ENCODE results near the gene RUFY4. TPM values are rescaled to one million over a fixed set of nuclear protein-coding genes. Genes with fewer than 3 reads are reported as not detected.

RUFY4 gene
- polyA plus RNA-seq, 1 donor (not counting 4 experiments of a cell fraction or from before 2014, with no cell fraction given): not detected

GRCh38 chr2:218020281-218020680, 48.8 kb upstream of the RUFY4 start:
- Histone ChIP-seq H4K20me1 (ENCODE audit: control insufficient read depth, extremely low read depth, insufficient read depth, low read length) (no peaks in the 10 kb centered on the region), H3K79me2 (ENCODE audit: control insufficient read depth, insufficient read depth, low read length) (no peaks in the 10 kb centered on the region), H3K9ac (ENCODE audit: control insufficient read depth, extremely low read depth, insufficient read depth, low read length) (no peak overlapping the region), H3K36me3 (ENCODE audit: control insufficient read depth in 2 of 2, extremely low read depth in 1 of 2, insufficient read depth in 2 of 2, low read length in 2 of 2) (no peaks in the 10 kb centered on the region), H3K27ac (ENCODE audit: control insufficient read depth, insufficient read depth, low read length) (no peak overlapping the region), H2AFZ (ENCODE audit: control insufficient read depth, low read length) (no peak overlapping the region), H3K4me1 (ENCODE audit: control insufficient read depth, extremely low read depth, insufficient read depth, low read length) (no peaks in the 10 kb centered on the region), H3K9me1 (ENCODE audit: control insufficient read depth, extremely low read depth, insufficient read depth, low read length) (no peaks in the 10 kb centered on the region), H3K9me3 (ENCODE audit: control insufficient read depth, low read depth, low read length) (no peaks in the 10 kb centered on the region), H3K27me3 (ENCODE audit: control insufficient read depth, extremely low read depth, insufficient read depth, low read length) (peaks cover 21% of the 10 kb centered on the region), H3K4me3 (ENCODE audit: control insufficient read depth in 2 of 3, extremely low read depth in 1 of 3, insufficient read depth in 2 of 3, low read depth in 1 of 3, low read length in 3 of 3) (no peak overlapping the region), H3K4me2 (ENCODE audit: control insufficient read depth, extremely low read depth, insufficient read depth, low read depth, low read length) (no peak overlapping the region)
- DNase-seq (ENCODE audit: low read depth, low spot score) (no peak), FAIRE-seq (no peak)
- dilution Hi-C loops (cut with MboI; ENCODE audit: extremely low pct_ligation_motif_present, low sequenced_read_pairs): no loop called here
- TF ChIP-seq CTCF (optimal IDR thresholded peaks at IDR 0.05 in 1 of 3, IDR thresholded peaks at IDR 0.05 in 1 of 3, conservative IDR thresholded peaks at IDR 0.05 in 1 of 3; ENCODE audit: extremely low read depth in 1 of 3, insufficient read depth in 2 of 3, low read length in 3 of 3) (no peak), EZH2 (IDR thresholded peaks at IDR 0.05; ENCODE audit: low read length) (no peak)

DNA sequence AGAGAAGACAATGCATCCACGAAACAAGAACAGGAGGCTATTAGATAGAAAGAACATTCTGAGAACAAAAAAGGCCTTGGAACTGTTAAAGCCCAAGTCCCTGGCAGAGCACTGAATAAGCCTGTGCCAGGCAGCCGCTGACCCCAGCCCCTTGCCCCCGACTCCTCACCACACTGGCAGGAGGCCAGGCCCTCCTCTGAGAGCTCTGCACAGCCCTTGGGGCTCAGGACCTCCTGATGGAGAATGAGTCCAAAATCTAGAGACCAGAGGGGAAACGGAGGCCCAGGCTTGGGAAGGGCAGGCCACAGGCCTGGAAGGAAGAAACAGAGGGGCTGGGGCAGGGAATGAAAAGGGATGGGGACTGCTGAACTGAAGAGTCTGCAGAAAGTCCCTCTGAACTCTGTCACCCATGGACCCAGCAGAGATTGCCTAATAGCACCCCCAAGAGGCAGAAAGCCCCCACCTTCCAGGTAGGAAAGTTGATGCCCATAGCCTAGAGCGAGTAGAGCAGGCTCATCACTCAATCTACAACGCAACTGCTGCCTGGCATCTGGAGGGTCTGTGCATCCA, 48.0 kb upstream of the RUFY4 start:
- TF ChIP-seq EZH2 (IDR thresholded peaks at IDR 0.05; ENCODE audit: low read length): no peak
- peak in 1 of 3 experiments; percentile 23 for TF ChIP-seq CTCF (optimal IDR thresholded peaks at IDR 0.05 in 1 of 3, IDR thresholded peaks at IDR 0.05 in 1 of 3, conservative IDR thresholded peaks at IDR 0.05 in 1 of 3; ENCODE audit: extremely low read depth in 1 of 3, insufficient read depth in 2 of 3, low read length in 3 of 3)
- dilution Hi-C loops (cut with MboI; ENCODE audit: extremely low pct_ligation_motif_present, low sequenced_read_pairs): no loop called here
- no peaks in the 10 kb centered on the region for H3K79me2 ChIP-seq (ENCODE audit: control insufficient read depth, insufficient read depth, low read length)
- H3K9me1 ChIP-seq (ENCODE audit: control insufficient read depth, extremely low read depth, insufficient read depth, low read length): no peaks in the 10 kb centered on the region
- no peak for FAIRE-seq
- peaks cover 21% of the 10 kb centered on the region for H3K27me3 ChIP-seq (ENCODE audit: control insufficient read depth, extremely low read depth, insufficient read depth, low read length)
- no peak overlapping the region for H3K4me2 ChIP-seq (ENCODE audit: control insufficient read depth, extremely low read depth, insufficient read depth, low read depth, low read length)
- no peaks in the 10 kb centered on the region for H3K36me3 ChIP-seq (ENCODE audit: control insufficient read depth in 2 of 2, extremely low read depth in 1 of 2, insufficient read depth in 2 of 2, low read length in 2 of 2)
- no peak for DNase-seq (ENCODE audit: low read depth, low spot score)
- H2AFZ ChIP-seq (ENCODE audit: control insufficient read depth, low read length): no peak overlapping the region
- H3K27ac ChIP-seq (ENCODE audit: control insufficient read depth, insufficient read depth, low read length): no peak overlapping the region
- H4K20me1 ChIP-seq (ENCODE audit: control insufficient read depth, extremely low read depth, insufficient read depth, low read length): no peaks in the 10 kb centered on the region
- H3K9ac ChIP-seq (ENCODE audit: control insufficient read depth, extremely low read depth, insufficient read depth, low read length): no peak overlapping the region
- no peaks in the 10 kb centered on the region for H3K9me3 ChIP-seq (ENCODE audit: control insufficient read depth, low read depth, low read length)
- H3K4me3 ChIP-seq (ENCODE audit: control insufficient read depth in 2 of 3, extremely low read depth in 1 of 3, insufficient read depth in 2 of 3, low read depth in 1 of 3, low read length in 3 of 3): no peak overlapping the region
- no peaks in the 10 kb centered on the region for H3K4me1 ChIP-seq (ENCODE audit: control insufficient read depth, extremely low read depth, insufficient read depth, low read length)
